GM18951 (cell line): Measurements from ENCODE around the gene HSPA12B.
A peak's percentile ranks its signal among the peaks of the same experiment; 100 is the strongest.

Experiments used
- POLR2A ChIP-seq: IDR thresholded peaks from 4 replicates; pipeline ENCODE4 v1.6.1; 2011; ENCODE audit warnings: mild to moderate bottlenecking; ENCODE audit not compliant: insufficient read length, insufficient read depth; ENCODE audit errors: extremely low read depth
- in situ Hi-C: fragments of 300-500 bp; cut with MboI; formaldehyde crosslinking; loops from one replicate; pipeline ENCODE4 v1.12.0; 2022; ENCODE audit warnings: low sequenced_read_pairs, mixed read lengths, inconsistent platforms; ENCODE audit not compliant: unreplicated experiment

Gene HSPA12B

GRCh38 chr20:3777716-3778629, 45.5 kb downstream of the HSPA12B start:
- in situ Hi-C loops, result no loop called here
- no peak for TF ChIP-seq POLR2A

GRCh38 chr20:3778976-3779375, 46.5 kb downstream of the HSPA12B start:
- in situ Hi-C loops, result no loop called here
- no peak for TF ChIP-seq POLR2A

GRCh38 chr20:3781153-3781910, 48.8 kb downstream of the HSPA12B start, which contains the start of gene SPEF1:
Gene SPEF1 (minus strand): TSS chr20:3781448. CDS start chr20:3781287, 161 bp downstream.
- TF ChIP-seq POLR2A, result no peak
- in situ Hi-C loops, result no loop called here

- in situ Hi-C loops, result no loop called here
- TF ChIP-seq POLR2A, result no peak
Measured at GRCh38 chr20:3782597-3782996, 50.1 kb downstream of the HSPA12B start.

- TF ChIP-seq POLR2A, result no peak
- in situ Hi-C loops, result no loop called here
Measured at GRCh38 chr20:3783068-3783489, 50.6 kb downstream of the HSPA12B start.

GRCh38 chr20:3783511-3784195, 51.2 kb downstream of the HSPA12B start:
- no peak for TF ChIP-seq POLR2A
- in situ Hi-C loops, result no loop called here

- TF ChIP-seq POLR2A, result no peak
Measured at GRCh38 chr20:3784216-3784853, 51.9 kb downstream of the HSPA12B start.

GRCh38 chr20:3784863-3785239, 52.4 kb downstream of the HSPA12B start:
- in situ Hi-C loops, result no loop called here

More at GRCh38 chr20:3784216-3784853, 51.9 kb downstream of the HSPA12B start:
- in situ Hi-C loops, result no loop called here

GRCh38 chr20:3785240-3786125, 53.0 kb downstream of the HSPA12B start:
- in situ Hi-C loops, result no loop called here
- TF ChIP-seq POLR2A, result no peak

More at GRCh38 chr20:3784863-3785239, 52.4 kb downstream of the HSPA12B start:
- TF ChIP-seq POLR2A, result no peak

- TF ChIP-seq POLR2A, result no peak
Measured at GRCh38 chr20:3786126-3786484, 53.6 kb downstream of the HSPA12B start.

GRCh38 chr20:3786665-3787323, 54.3 kb downstream of the HSPA12B start, which contains the start of gene CENPB:
Gene CENPB (minus strand): TSS chr20:3786740. CDS start chr20:3786483, 257 bp downstream.
- peak; percentile 67 for TF ChIP-seq POLR2A
- in situ Hi-C loops, result no loop called here

More at GRCh38 chr20:3786126-3786484, 53.6 kb downstream of the HSPA12B start:
- in situ Hi-C loops, result no loop called here
